Myocyte (in vitro differentiated cells): ENCODE data around the gene MTMR12. TPM values are rescaled to one million over a fixed set of nuclear protein-coding genes. Genes with fewer than 3 reads are reported as not detected.

Source experiments
- DNase-seq: peaks from one replicate; pipeline ENCODE4 v3.0.0-alpha.2; 2012; ENCODE audit warnings: low read depth
- polyA plus RNA-seq: library from polyadenylated mRNA; unstranded; fragments of >200 nt; gene quantifications from one replicate; pipeline ENCODE4 v1.2.1, GENCODE V29; 2012; ENCODE audit warnings: missing spikeins
- total RNA-seq: library from RNA; depleted of rRNA; stranded (reverse); fragments of >200 nt; gene quantifications from 2 replicates; pipeline ENCODE4 v1.2.3, GENCODE V29; 2014

The MTMR12 gene
- total RNA-seq = 21.8 and 22.5 TPM in 2 replicates
- 10.8 TPM for polyA plus RNA-seq

GRCh38 chr5:32312595-32313332, at the start of gene MTMR12:
TSS of gene MTMR12 (minus strand) at chr5:32312939. CDS start at chr5:32312838, 101 bp downstream.
- DNase-seq = peak; percentile 100

- no peak for DNase-seq
Observed at GRCh38 chr5:32362527-32362926, 49.8 kb upstream of the MTMR12 start.

GRCh38 chr5:32360906-32361305, 48.2 kb upstream of the MTMR12 start:
- DNase-seq = no peak

- DNase-seq = no peak
Observed at GRCh38 chr5:32358611-32359010, 45.9 kb upstream of the MTMR12 start.

GRCh38 chr5:32357658-32358057, 44.9 kb upstream of the MTMR12 start:
- no peak for DNase-seq

GRCh38 chr5:32355686-32356085, 42.9 kb upstream of the MTMR12 start:
- no peak for DNase-seq

- DNase-seq = no peak
Observed at GRCh38 chr5:32353420-32353819, 40.7 kb upstream of the MTMR12 start.

- no peak for DNase-seq
Observed at GRCh38 chr5:32352685-32353084, 39.9 kb upstream of the MTMR12 start.

- no peak for DNase-seq
Observed at GRCh38 chr5:32346869-32347268, 34.1 kb upstream of the MTMR12 start.

GRCh38 chr5:32343058-32343672, 30.4 kb upstream of the MTMR12 start:
- DNase-seq = peak; percentile 26

- no peak for DNase-seq
Observed at GRCh38 chr5:32342656-32343055, 29.9 kb upstream of the MTMR12 start.

GRCh38 chr5:32339878-32340277, 27.1 kb upstream of the MTMR12 start:
- DNase-seq = no peak

GRCh38 chr5:32339198-32339597, 26.5 kb upstream of the MTMR12 start:
- DNase-seq = no peak

GRCh38 chr5:32332966-32333365, 20.2 kb upstream of the MTMR12 start:
- DNase-seq = no peak

GRCh38 chr5:32332361-32332760, 19.6 kb upstream of the MTMR12 start:
- no peak for DNase-seq

- DNase-seq = no peak
Observed at GRCh38 chr5:32331935-32332274, 19.2 kb upstream of the MTMR12 start.

- no peak for DNase-seq
Observed at GRCh38 chr5:32331217-32331934, 18.6 kb upstream of the MTMR12 start.

GRCh38 chr5:32330126-32330971, 17.6 kb upstream of the MTMR12 start:
- DNase-seq = no peak

GRCh38 chr5:32329395-32329834, 16.7 kb upstream of the MTMR12 start:
- peak; percentile 76 for DNase-seq

- DNase-seq = peak; percentile 68
Observed at GRCh38 chr5:32326216-32326772, 13.6 kb upstream of the MTMR12 start.

- no peak for DNase-seq
Observed at GRCh38 chr5:32325616-32326015, 12.9 kb upstream of the MTMR12 start.
